HCT116 (cell line): ENCODE results near the gene KCND2. TPM values are rescaled to one million over a fixed set of nuclear protein-coding genes. Genes with fewer than 3 reads are reported as not detected.

ENCODE experiments used
- ATAC-seq: fragments of 200-7000 bp; cut with Tn5 transposase; 2 replicates; pipeline ENCODE4 v1.9.1; 2020; ENCODE audit warnings: mild to moderate bottlenecking, moderate library complexity
- BruUV-seq: library from RNA; stranded (reverse); fragments of 400-500 nt; replicated peaks from 2 replicates; lab custom pipeline; 2021; lab: Mats Ljungman, UMichigan
- CTCF ChIA-PET: fragments of 300-600 bp; sonication (Branson Sonifier 250); formaldehyde crosslinking; loops from one replicate; lab custom pipeline; 2021; ENCODE audit warnings: antibody characterized with exemption; lab: Charles Lee
- POLR2A ChIA-PET: fragments of 300-600, 350-600 bp; sonication (Branson Sonifier 250); formaldehyde crosslinking; loops from one replicate; lab custom pipeline; 2021; ENCODE audit warnings: antibody characterized with exemption; lab: Charles Lee
- RAD21 ChIA-PET, 2 experiments: fragments of 300-600 bp; sonication (Branson Sonifier 250); formaldehyde crosslinking; loops; one replicate each; lab custom pipeline; 2023; ENCODE audit warnings: low total read pairs in 2 of 2; ENCODE audit not compliant: uncharacterized antibody in 2 of 2, unreplicated experiment in 2 of 2, low non-redundant PET in 1 of 2; lab: Charles Lee
- DNase-seq: peaks from one replicate; pipeline ENCODE4 v3.0.0-alpha.2; 2010; ENCODE audit warnings: low read depth, low spot score
- H2AFZ ChIP-seq: fragments of 200-600 bp; shearing (Covaris generic), sonication (generic); 2 replicates; pipeline ENCODE4 v1.6.1; 2017; ENCODE audit warnings: low read depth, mixed run types, mixed read lengths, antibody characterized with exemption, low read length; ENCODE audit not compliant: poor library complexity, severe bottlenecking
- H3K27ac ChIP-seq: 2 replicates; pipeline ENCODE4 v1.5.1; 2012; ENCODE audit warnings: low read depth, low read length
- H3K27me3 ChIP-seq: fragments of 200-600 bp; sonication (generic); 2 replicates; pipeline ENCODE4 v1.6.1; 2016; ENCODE audit warnings: mixed run types, low read length, mixed read lengths; ENCODE audit not compliant: insufficient read depth
- H3K36me3 ChIP-seq, 2 experiments: fragments of 200-500 bp in 1 of 2; fragments of 200-600 bp in 1 of 2; sonication (Bioruptor generic) in 1 of 2; sonication (generic) in 1 of 2; 2 replicates each; pipeline versions ENCODE4 v1.5.1 to v1.6.1; 2014 to 2016; ENCODE audit warnings: low read length in 2 of 2, inconsistent platforms in 1 of 2, mixed read lengths in 1 of 2, mixed run types in 1 of 2; ENCODE audit not compliant: insufficient read depth in 2 of 2, control insufficient read depth in 1 of 2
- H3K4me1 ChIP-seq, 2 experiments: fragments of 200-600 bp in 1 of 2; sonication (generic) in 1 of 2; 2 replicates each; pipeline versions ENCODE4 v1.5.1 to v1.6.1; 2012 to 2017; ENCODE audit warnings: low read length in 2 of 2, inconsistent platforms in 1 of 2, mild to moderate bottlenecking in 1 of 2, mixed read lengths in 1 of 2, mixed run types in 1 of 2, moderate library complexity in 1 of 2; ENCODE audit not compliant: insufficient read depth in 2 of 2, control insufficient read depth in 1 of 2
- H3K4me2 ChIP-seq: fragments of 200-600 bp; sonication (generic); 2 replicates; pipeline ENCODE4 v1.6.1; 2017; ENCODE audit warnings: mixed run types, low read length, mixed read lengths
- H3K4me3 ChIP-seq, 2 experiments: fragments of 200-600 bp in 1 of 2; sonication (generic) in 1 of 2; replicated peaks in 1 of 2; 2 replicates each; pipeline ENCODE4 v1.5.1; 2011 to 2016; ENCODE audit warnings: low read length in 2 of 2, control low read depth in 1 of 2, low read depth in 1 of 2, mild to moderate bottlenecking in 1 of 2, mixed read lengths in 1 of 2, mixed run types in 1 of 2
- H3K79me2 ChIP-seq: fragments of 200-600 bp; sonication (generic); 2 replicates; pipeline ENCODE4 v1.6.1; 2017; ENCODE audit warnings: mild to moderate bottlenecking, mixed run types, low read length, moderate library complexity, mixed read lengths; ENCODE audit not compliant: insufficient read depth
- H3K9ac ChIP-seq: fragments of 200-600 bp; sonication (generic); 2 replicates; pipeline ENCODE4 v1.6.1; 2016; ENCODE audit warnings: low read length, mixed read lengths
- H3K9me2 ChIP-seq: fragments of 200-600 bp; sonication (generic), shearing (Covaris generic); 2 replicates; pipeline ENCODE4 v1.6.1; 2017; ENCODE audit warnings: mixed run types, mild to moderate bottlenecking, moderate library complexity; ENCODE audit not compliant: insufficient read depth
- H3K9me3 ChIP-seq, 2 experiments: fragments of 200-500 bp in 1 of 2; fragments of 200-600 bp in 1 of 2; sonication (Bioruptor generic) in 1 of 2; sonication (generic) in 1 of 2; 2 replicates each; pipeline ENCODE4 v1.6.1; 2014 to 2017; ENCODE audit warnings: low read length in 2 of 2, mixed read lengths in 2 of 2, inconsistent platforms in 1 of 2, low read depth in 1 of 2, mild to moderate bottlenecking in 1 of 2, mixed run types in 1 of 2, moderate library complexity in 1 of 2; ENCODE audit not compliant: control insufficient read depth in 1 of 2, insufficient read depth in 1 of 2
- H4K20me1 ChIP-seq: fragments of 200-600 bp; sonication (generic), shearing (Covaris generic); 2 replicates; pipeline ENCODE4 v1.6.1; 2017; ENCODE audit warnings: mixed run types, mild to moderate bottlenecking, moderate library complexity; ENCODE audit not compliant: insufficient read depth
- ATF3 ChIP-seq: IDR thresholded peaks from 2 replicates; pipeline ENCODE4 v1.6.1; 2012
- CBX3 ChIP-seq: IDR thresholded peaks from 2 replicates; pipeline ENCODE4 v1.6.1; 2012; ENCODE audit warnings: low read depth
- CEBPB ChIP-seq: IDR thresholded peaks from 2 replicates; pipeline ENCODE4 v1.6.1; 2012; ENCODE audit warnings: low read depth
- EGR1 ChIP-seq: IDR thresholded peaks from 2 replicates; pipeline ENCODE4 v1.6.1; 2012; ENCODE audit warnings: low read depth
- ELF1 ChIP-seq: IDR thresholded peaks from 2 replicates; pipeline ENCODE4 v1.6.1; 2012; ENCODE audit warnings: low read depth, borderline replicate concordance
- EZH2 ChIP-seq: fragments of 200-600 bp; sonication (generic); IDR thresholded peaks from 2 replicates; pipeline ENCODE4 v1.6.1; 2017; ENCODE audit warnings: antibody characterized with exemption, mixed run types
- FOSL1 ChIP-seq: IDR thresholded peaks from 2 replicates; pipeline ENCODE4 v1.6.1; 2012; ENCODE audit warnings: low read depth
- MAX ChIP-seq: IDR thresholded peaks from 2 replicates; pipeline ENCODE4 v1.6.1; 2012
- POLR2AphosphoS5 ChIP-seq: IDR thresholded peaks from 2 replicates; pipeline ENCODE4 v1.6.1; 2011; ENCODE audit warnings: mild to moderate bottlenecking, low read depth, low read length, moderate library complexity
- RAD21 ChIP-seq: IDR thresholded peaks from 2 replicates; pipeline ENCODE4 v1.6.1; 2012; ENCODE audit warnings: low read depth, mild to moderate bottlenecking
- REST ChIP-seq: IDR thresholded peaks from 2 replicates; pipeline ENCODE4 v1.6.1; 2012; ENCODE audit warnings: low read depth
- SIN3A ChIP-seq: IDR thresholded peaks from 2 replicates; pipeline ENCODE4 v1.6.1; 2012; ENCODE audit warnings: low read depth
- SP1 ChIP-seq: IDR thresholded peaks from 2 replicates; pipeline ENCODE4 v1.6.1; 2012; ENCODE audit warnings: low read depth
- SRF ChIP-seq: IDR thresholded peaks from 2 replicates; pipeline ENCODE4 v1.6.1; 2012; ENCODE audit warnings: low read depth
- TCF7L2 ChIP-seq: IDR thresholded peaks from 2 replicates; pipeline ENCODE4 v1.7.0; 2011; ENCODE audit warnings: borderline replicate concordance, inconsistent platforms; ENCODE audit not compliant: insufficient read depth, insufficient read length; ENCODE audit errors: extremely low read depth
- YY1 ChIP-seq: IDR thresholded peaks from 2 replicates; pipeline ENCODE4 v1.6.1; 2011; ENCODE audit warnings: low read length, low read depth, moderate library complexity, mild to moderate bottlenecking; ENCODE audit not compliant: insufficient replicate concordance; ENCODE audit errors: extremely low read depth
- ZFX ChIP-seq: fragments of 450-650 bp; IDR thresholded peaks from 2 replicates; pipeline ENCODE4 v1.6.1; 2017
- ZNF274 ChIP-seq: fragments of 200-500 bp; sonication (Bioruptor generic); IDR thresholded peaks from 2 replicates; pipeline ENCODE4 v1.6.1; 2014; ENCODE audit warnings: mild to moderate bottlenecking, low read depth, low read length, inconsistent platforms
- intact Hi-C: fragments of 100-400 bp; cut with micrococcal nuclease; formaldehyde crosslinking; loops from 2 replicates; pipeline ENCODE4 v1.10.0; 2022
- total RNA-seq: library from RNA; stranded (reverse); gene quantifications from one replicate; pipeline ENCODE4 v1.2.1, GENCODE V29; 2021; ENCODE audit not compliant: unreplicated experiment
- TF ChIP-seq, protein P1 (sequence below), 3 experiments: fragments of 200-600 bp in 1 of 3; sonication (generic) in 1 of 3; IDR thresholded peaks in 2 of 3; conservative IDR thresholded peaks in 1 of 3; 2 replicates each; pipeline ENCODE4 v1.5.1; 2012 to 2017; ENCODE audit warnings: low read depth in 2 of 3, low read length in 2 of 3, antibody characterized with exemption in 1 of 3, borderline replicate concordance in 1 of 3, control low read depth in 1 of 3, mild to moderate bottlenecking in 1 of 3, mixed read lengths in 1 of 3, mixed run types in 1 of 3, moderate library complexity in 1 of 3; ENCODE audit not compliant: insufficient read depth in 1 of 3
- TF ChIP-seq, protein P2 (sequence below): IDR thresholded peaks from 2 replicates; pipeline ENCODE4 v1.6.1; 2011; ENCODE audit warnings: mild to moderate bottlenecking, low read length, moderate library complexity; ENCODE audit not compliant: insufficient replicate concordance; ENCODE audit errors: extremely low read depth

Gene KCND2
- total RNA-seq, 1 experiment from 2014 or later = 0.05 TPM

DNA sequence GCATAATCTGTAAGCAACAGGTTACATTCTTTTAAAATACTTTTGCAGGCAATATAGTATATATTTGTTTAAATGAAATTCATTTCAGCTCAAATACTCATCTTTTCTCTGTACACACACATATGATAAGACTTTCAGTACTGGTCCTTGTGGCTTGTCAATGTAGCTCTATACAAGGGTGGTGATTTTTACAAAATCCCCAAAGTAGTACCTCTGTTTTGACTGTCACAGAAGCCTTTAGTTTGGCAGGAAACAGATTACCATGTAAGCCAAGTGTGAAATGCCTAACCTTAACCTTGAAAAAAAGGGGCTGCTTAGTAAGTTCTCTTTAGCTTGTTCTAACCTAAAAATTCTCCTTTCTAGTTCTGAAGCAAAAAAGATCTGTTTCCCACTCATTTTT, 87.9 kb downstream of the KCND2 start:
- CTCF ChIA-PET = no interaction called here
- no peaks in the 10 kb centered on the region for H3K4me1 ChIP-seq
- no peaks in the 10 kb centered on the region for H3K27me3 ChIP-seq
- RAD21 ChIA-PET = no interaction called here
- no peaks in the 10 kb centered on the region for H3K36me3 ChIP-seq
- H3K9me3 ChIP-seq = no peaks in the 10 kb centered on the region
- no TSS peak for BruUV-seq
- no peaks in the 10 kb centered on the region for H3K79me2 ChIP-seq
- no peak for ATAC-seq
- H3K4me2 ChIP-seq = no peak overlapping the region
- H3K4me3 ChIP-seq = no peak overlapping the region
- intact Hi-C loops = no loop called here
- no peak for TF ChIP-seq YY1
- no peak for TF ChIP-seq EZH2
- TF ChIP-seq ATF3 = no peak
- no peak for TF ChIP-seq CBX3
- TF ChIP-seq EGR1 = no peak
- TF ChIP-seq RAD21 = no peak
- TF ChIP-seq ZFX = no peak
- no peak for TF ChIP-seq SRF
- no peak for TF ChIP-seq REST
- TF ChIP-seq FOSL1 = no peak
- no peak for TF ChIP-seq SP1
- TF ChIP-seq, protein P1, sequence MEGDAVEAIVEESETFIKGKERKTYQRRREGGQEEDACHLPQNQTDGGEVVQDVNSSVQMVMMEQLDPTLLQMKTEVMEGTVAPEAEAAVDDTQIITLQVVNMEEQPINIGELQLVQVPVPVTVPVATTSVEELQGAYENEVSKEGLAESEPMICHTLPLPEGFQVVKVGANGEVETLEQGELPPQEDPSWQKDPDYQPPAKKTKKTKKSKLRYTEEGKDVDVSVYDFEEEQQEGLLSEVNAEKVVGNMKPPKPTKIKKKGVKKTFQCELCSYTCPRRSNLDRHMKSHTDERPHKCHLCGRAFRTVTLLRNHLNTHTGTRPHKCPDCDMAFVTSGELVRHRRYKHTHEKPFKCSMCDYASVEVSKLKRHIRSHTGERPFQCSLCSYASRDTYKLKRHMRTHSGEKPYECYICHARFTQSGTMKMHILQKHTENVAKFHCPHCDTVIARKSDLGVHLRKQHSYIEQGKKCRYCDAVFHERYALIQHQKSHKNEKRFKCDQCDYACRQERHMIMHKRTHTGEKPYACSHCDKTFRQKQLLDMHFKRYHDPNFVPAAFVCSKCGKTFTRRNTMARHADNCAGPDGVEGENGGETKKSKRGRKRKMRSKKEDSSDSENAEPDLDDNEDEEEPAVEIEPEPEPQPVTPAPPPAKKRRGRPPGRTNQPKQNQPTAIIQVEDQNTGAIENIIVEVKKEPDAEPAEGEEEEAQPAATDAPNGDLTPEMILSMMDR (IDR thresholded peaks at IDR 0.05 in 2 of 3, conservative IDR thresholded peaks at IDR 0.05 in 1 of 3; ENCODE audit: borderline replicate concordance in 1 of 3, insufficient read depth in 1 of 3, low read depth in 2 of 3, low read length in 2 of 3) = no peak
- TF ChIP-seq TCF7L2 = no peak
- TF ChIP-seq, protein P2, sequence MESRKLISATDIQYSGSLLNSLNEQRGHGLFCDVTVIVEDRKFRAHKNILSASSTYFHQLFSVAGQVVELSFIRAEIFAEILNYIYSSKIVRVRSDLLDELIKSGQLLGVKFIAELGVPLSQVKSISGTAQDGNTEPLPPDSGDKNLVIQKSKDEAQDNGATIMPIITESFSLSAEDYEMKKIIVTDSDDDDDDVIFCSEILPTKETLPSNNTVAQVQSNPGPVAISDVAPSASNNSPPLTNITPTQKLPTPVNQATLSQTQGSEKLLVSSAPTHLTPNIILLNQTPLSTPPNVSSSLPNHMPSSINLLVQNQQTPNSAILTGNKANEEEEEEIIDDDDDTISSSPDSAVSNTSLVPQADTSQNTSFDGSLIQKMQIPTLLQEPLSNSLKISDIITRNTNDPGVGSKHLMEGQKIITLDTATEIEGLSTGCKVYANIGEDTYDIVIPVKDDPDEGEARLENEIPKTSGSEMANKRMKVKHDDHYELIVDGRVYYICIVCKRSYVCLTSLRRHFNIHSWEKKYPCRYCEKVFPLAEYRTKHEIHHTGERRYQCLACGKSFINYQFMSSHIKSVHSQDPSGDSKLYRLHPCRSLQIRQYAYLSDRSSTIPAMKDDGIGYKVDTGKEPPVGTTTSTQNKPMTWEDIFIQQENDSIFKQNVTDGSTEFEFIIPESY = no peak
- TF ChIP-seq MAX = no peak
- TF ChIP-seq POLR2AphosphoS5 = no peak
- TF ChIP-seq ELF1 = no peak
- no peak for TF ChIP-seq SIN3A
- TF ChIP-seq ZNF274 = no peak
- TF ChIP-seq CEBPB = no peak
- no peak overlapping the region for H3K9ac ChIP-seq
- no peak overlapping the region for H2AFZ ChIP-seq
- H4K20me1 ChIP-seq = no peaks in the 10 kb centered on the region
- H3K9me2 ChIP-seq = no peaks in the 10 kb centered on the region
- POLR2A ChIA-PET = no interaction called here
- H3K27ac ChIP-seq = no peak overlapping the region
- DNase-seq = no peak
